NB4 (cell line): Measurements from ENCODE around the gene GNG3.

Experiments
- CTCF ChIP-seq: IDR thresholded peaks from one replicate; pipeline ENCODE4 v1.5.1; 2012; ENCODE audit warnings: low read depth, low read length
- MAX ChIP-seq: IDR thresholded peaks from 2 replicates; pipeline ENCODE4 v1.6.1; 2011; ENCODE audit warnings: low read depth, low read length
- MYC ChIP-seq: IDR thresholded peaks from 2 replicates; pipeline ENCODE4 v1.6.1; 2011; ENCODE audit warnings: low read depth, low read length
- POLR2A ChIP-seq: IDR thresholded peaks from 2 replicates; pipeline ENCODE4 v1.6.1; 2011; ENCODE audit warnings: mild to moderate bottlenecking; ENCODE audit not compliant: insufficient read length; ENCODE audit errors: extremely low read depth

GRCh38 chr11:62753736-62754603 is 46.5 kb downstream of the GNG3 start, which contains the start of gene ZBTB3:
- TF ChIP-seq CTCF = no peak
- peak; percentile 97 for TF ChIP-seq POLR2A
- TF ChIP-seq MYC = peak; percentile 58; the same call in 1 of the 2 replicates
- TF ChIP-seq MAX = peak; percentile 72; the same call in 1 of the 2 replicates
